Measurements from ENCODE around the gene CCDC88B.

- TF ChIP-seq REST (IDR thresholded peaks at IDR 0.05; ENCODE audit: insufficient read depth in 1 of 2, low read depth in 2 of 2, low read length in 1 of 2) (no peak), POLR2AphosphoS5 (IDR thresholded peaks at IDR 0.05; ENCODE audit: low read depth, low read length) (no peak), CTCF (IDR thresholded peaks at IDR 0.05) (no peak)
Measured at GRCh38 chr11:64364911-64365310, 24.9 kb downstream of the CCDC88B start.

Data from Panc1 (cell line).